A549 treated with AZD2906 at 1 μM for 4 hours (cell line): ENCODE data around the gene DLGAP3. TPM values are rescaled to one million over a fixed set of nuclear protein-coding genes. Genes with fewer than 3 reads are reported as not detected.

Experiments used
- total RNA-seq: library from RNA; stranded (reverse); fragments of 200-300 nt; extraction: Qiagen RNA extraction; gene quantifications from 5 replicates; pipeline ENCODE4 v1.2.3, GENCODE V29; 2022

The DLGAP3 gene, protein sequence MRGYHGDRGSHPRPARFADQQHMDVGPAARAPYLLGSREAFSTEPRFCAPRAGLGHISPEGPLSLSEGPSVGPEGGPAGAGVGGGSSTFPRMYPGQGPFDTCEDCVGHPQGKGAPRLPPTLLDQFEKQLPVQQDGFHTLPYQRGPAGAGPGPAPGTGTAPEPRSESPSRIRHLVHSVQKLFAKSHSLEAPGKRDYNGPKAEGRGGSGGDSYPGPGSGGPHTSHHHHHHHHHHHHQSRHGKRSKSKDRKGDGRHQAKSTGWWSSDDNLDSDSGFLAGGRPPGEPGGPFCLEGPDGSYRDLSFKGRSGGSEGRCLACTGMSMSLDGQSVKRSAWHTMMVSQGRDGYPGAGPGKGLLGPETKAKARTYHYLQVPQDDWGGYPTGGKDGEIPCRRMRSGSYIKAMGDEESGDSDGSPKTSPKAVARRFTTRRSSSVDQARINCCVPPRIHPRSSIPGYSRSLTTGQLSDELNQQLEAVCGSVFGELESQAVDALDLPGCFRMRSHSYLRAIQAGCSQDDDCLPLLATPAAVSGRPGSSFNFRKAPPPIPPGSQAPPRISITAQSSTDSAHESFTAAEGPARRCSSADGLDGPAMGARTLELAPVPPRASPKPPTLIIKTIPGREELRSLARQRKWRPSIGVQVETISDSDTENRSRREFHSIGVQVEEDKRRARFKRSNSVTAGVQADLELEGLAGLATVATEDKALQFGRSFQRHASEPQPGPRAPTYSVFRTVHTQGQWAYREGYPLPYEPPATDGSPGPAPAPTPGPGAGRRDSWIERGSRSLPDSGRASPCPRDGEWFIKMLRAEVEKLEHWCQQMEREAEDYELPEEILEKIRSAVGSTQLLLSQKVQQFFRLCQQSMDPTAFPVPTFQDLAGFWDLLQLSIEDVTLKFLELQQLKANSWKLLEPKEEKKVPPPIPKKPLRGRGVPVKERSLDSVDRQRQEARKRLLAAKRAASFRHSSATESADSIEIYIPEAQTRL
- total RNA-seq, result 0.10 to 0.32 TPM (median 0.26 TPM) in 5 replicates

DNA sequence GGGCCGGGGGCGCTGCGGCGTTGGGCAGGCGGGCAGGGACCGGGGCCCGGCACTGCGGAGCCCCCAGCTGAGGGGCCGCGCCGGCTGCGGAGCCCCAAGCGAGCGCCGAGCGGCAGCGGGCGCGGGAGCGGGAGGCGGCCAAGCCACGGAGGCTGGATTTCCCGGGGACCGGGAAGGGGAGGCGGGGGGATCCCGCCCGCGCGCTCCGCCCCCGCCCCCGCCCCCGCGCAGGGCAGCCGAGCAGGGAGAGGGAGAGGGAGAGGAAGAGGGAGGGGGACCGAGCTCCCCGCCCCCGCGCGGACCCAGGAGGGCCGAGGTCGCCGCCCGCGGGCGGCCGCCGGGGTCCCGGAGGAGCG lies at the start of gene DLGAP3:
Gene DLGAP3, minus strand, starts transcription at position 154 of the 356 bp plus-strand sequence. CDS start 24,267 bp downstream, outside the sequence.

DNA sequence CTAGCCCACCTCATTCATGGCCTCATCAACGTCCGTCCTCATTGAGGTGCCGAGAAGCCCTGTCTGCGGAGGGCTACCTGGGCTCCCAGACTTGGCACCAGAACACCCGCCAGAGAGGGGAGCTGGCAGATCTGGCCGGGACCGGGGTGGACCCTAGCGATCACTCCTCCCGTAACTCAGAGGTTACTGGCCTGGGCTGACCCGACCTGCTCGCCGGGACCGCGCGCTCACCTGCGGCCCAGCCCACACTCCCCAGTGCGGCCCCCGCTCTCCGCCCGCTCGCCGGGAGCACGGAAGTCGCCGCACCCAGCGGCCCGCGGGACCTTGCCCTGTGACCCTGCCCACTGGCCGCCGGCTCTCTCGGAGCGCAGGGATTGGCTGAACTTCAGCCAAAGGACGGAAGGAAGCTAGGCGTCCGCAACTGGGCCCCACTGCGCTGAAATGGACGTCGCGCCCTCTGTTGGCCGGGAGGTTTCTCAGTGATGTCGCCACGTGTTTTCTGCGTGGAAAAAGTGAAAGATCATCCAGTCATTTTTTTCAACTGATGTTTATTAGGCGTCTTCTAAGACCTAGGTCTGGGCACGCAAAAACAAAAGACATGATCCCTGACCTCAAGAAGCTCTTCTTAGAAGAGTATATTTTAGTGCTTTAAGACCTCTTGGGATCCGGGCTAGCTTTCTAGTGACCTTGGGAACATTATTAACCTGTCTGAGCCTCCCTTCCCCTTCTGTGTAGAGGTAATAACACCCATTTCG lies 69.8 kb downstream of the DLGAP3 start, which contains the start of gene SMIM12:
Gene SMIM12, minus strand, starts transcription at position 304 of the 755 bp plus-strand sequence. CDS start 3,772 bp downstream, outside the sequence.

Other genes starting within 250 kb of the DLGAP3 start
- 0.06 to 0.15 TPM (median 0.12 TPM) in 4 of 5 replicates, not detected in the other for gene GJB5, start 174.6 kb downstream of the DLGAP3 start, total RNA-seq
- 0.06 to 0.17 TPM (median 0.10 TPM) in 5 replicates for gene GJB4, start 169.9 kb downstream of the DLGAP3 start, total RNA-seq
- 10.4 to 19.8 TPM (median 16.5 TPM) in 5 replicates for gene GJB3, start 148.4 kb downstream of the DLGAP3 start, total RNA-seq
- gene GJA4, start 136.7 kb downstream of the DLGAP3 start, total RNA-seq, result not detected in 5 replicates
- gene SMIM12, start 69.9 kb downstream of the DLGAP3 start, total RNA-seq, result 49.4 to 63.7 TPM (median 59.8 TPM) in 5 replicates
- gene TMEM35B, start 55.7 kb upstream of the DLGAP3 start, total RNA-seq, result 14.6 to 18.7 TPM (median 17.7 TPM) in 5 replicates
- 3.4 to 5.2 TPM (median 5.0 TPM) in 5 replicates for gene ZMYM6, start 102.3 kb upstream of the DLGAP3 start, total RNA-seq
- gene ZMYM1, start 149.7 kb upstream of the DLGAP3 start, total RNA-seq, result 4.5 to 6.6 TPM (median 6.4 TPM) in 5 replicates